Mononuclear cell (primary cell): ENCODE data around the gene BICDL1. TPM values are rescaled to one million over a fixed set of nuclear protein-coding genes. Genes with fewer than 3 reads are reported as not detected.

Experiments used
- H3K27me3 ChIP-seq: 2 replicates; pipeline ENCODE4 v1.6.0; 2011; ENCODE audit warnings: low read length, control low read depth; ENCODE audit not compliant: insufficient read depth
- H3K4me1 ChIP-seq: 2 replicates; pipeline ENCODE4 v1.5.1; 2011; ENCODE audit warnings: mild to moderate bottlenecking, low read length, control low read depth; ENCODE audit not compliant: insufficient read depth
- H3K4me3 ChIP-seq: 2 replicates; pipeline ENCODE4 v1.5.1; 2011; ENCODE audit warnings: mild to moderate bottlenecking, low read length, moderate library complexity
- H3K9me3 ChIP-seq: 2 replicates; pipeline ENCODE4 v1.5.1; 2011; ENCODE audit warnings: low read depth, mild to moderate bottlenecking, control low read depth, low read length
- total RNA-seq: library from RNA; depleted of rRNA; stranded (reverse); fragments of >200 nt; gene quantifications from one replicate; pipeline ENCODE4 v1.2.3, GENCODE V29; 2012

The BICDL1 gene
- total RNA-seq, 1 donor, result 60.9 TPM

GRCh38 chr12:120125792-120126634, 137.0 kb downstream of the BICDL1 start:
- H3K9me3 ChIP-seq, result no peaks in the 10 kb centered on the region
- peaks cover 31% of the 10 kb centered on the region for H3K4me1 ChIP-seq
- H3K4me3 ChIP-seq, result no peak overlapping the region
- H3K27me3 ChIP-seq, result no peaks in the 10 kb centered on the region

GRCh38 chr12:120126635-120127005, 137.6 kb downstream of the BICDL1 start:
- Histone ChIP-seq H3K9me3 (no peaks in the 10 kb centered on the region), H3K27me3 (no peaks in the 10 kb centered on the region), H3K4me1 (peaks cover 27% of the 10 kb centered on the region), H3K4me3 (no peak overlapping the region)

- H3K9me3 ChIP-seq, result no peaks in the 10 kb centered on the region
- peaks cover 26% of the 10 kb centered on the region for H3K4me1 ChIP-seq
- H3K4me3 ChIP-seq, result no peak overlapping the region
- H3K27me3 ChIP-seq, result no peaks in the 10 kb centered on the region
Measured at GRCh38 chr12:120130011-120130410, 141.0 kb downstream of the BICDL1 start.

GRCh38 chr12:120131116-120131515, 142.1 kb downstream of the BICDL1 start:
- Histone ChIP-seq H3K27me3 (no peaks in the 10 kb centered on the region), H3K4me1 (peaks cover 19% of the 10 kb centered on the region), H3K4me3 (no peak overlapping the region), H3K9me3 (no peaks in the 10 kb centered on the region)

GRCh38 chr12:120132054-120132836, 143.2 kb downstream of the BICDL1 start:
- H3K27me3 ChIP-seq, result no peaks in the 10 kb centered on the region
- peaks cover 8% of the 10 kb centered on the region for H3K4me1 ChIP-seq
- H3K9me3 ChIP-seq, result no peaks in the 10 kb centered on the region
- no peak overlapping the region for H3K4me3 ChIP-seq

GRCh38 chr12:120132863-120133385, 143.9 kb downstream of the BICDL1 start:
- H3K4me1 ChIP-seq, result peaks cover 4% of the 10 kb centered on the region
- H3K27me3 ChIP-seq, result no peaks in the 10 kb centered on the region
- no peak overlapping the region for H3K4me3 ChIP-seq
- no peaks in the 10 kb centered on the region for H3K9me3 ChIP-seq

GRCh38 chr12:120134307-120134980, 145.4 kb downstream of the BICDL1 start:
- H3K9me3 ChIP-seq, result no peaks in the 10 kb centered on the region
- H3K4me3 ChIP-seq, result no peak overlapping the region
- no peaks in the 10 kb centered on the region for H3K27me3 ChIP-seq
- H3K4me1 ChIP-seq, result peaks cover 4% of the 10 kb centered on the region

- H3K9me3 ChIP-seq, result no peaks in the 10 kb centered on the region
- no peak overlapping the region for H3K4me3 ChIP-seq
- no peaks in the 10 kb centered on the region for H3K27me3 ChIP-seq
- H3K4me1 ChIP-seq, result peaks cover 4% of the 10 kb centered on the region
Measured at GRCh38 chr12:120136093-120136770, 147.2 kb downstream of the BICDL1 start.

GRCh38 chr12:120137833-120138232, 148.8 kb downstream of the BICDL1 start:
- Histone ChIP-seq H3K4me3 (no peak overlapping the region), H3K4me1 (no peaks in the 10 kb centered on the region), H3K9me3 (no peaks in the 10 kb centered on the region), H3K27me3 (no peaks in the 10 kb centered on the region)

GRCh38 chr12:120138366-120138765, 149.3 kb downstream of the BICDL1 start:
- Histone ChIP-seq H3K27me3 (no peaks in the 10 kb centered on the region), H3K9me3 (no peaks in the 10 kb centered on the region), H3K4me3 (no peak overlapping the region), H3K4me1 (no peaks in the 10 kb centered on the region)

GRCh38 chr12:120139958-120140357, 150.9 kb downstream of the BICDL1 start:
- Histone ChIP-seq H3K9me3 (no peaks in the 10 kb centered on the region), H3K4me1 (no peaks in the 10 kb centered on the region), H3K4me3 (no peak overlapping the region), H3K27me3 (no peaks in the 10 kb centered on the region)

GRCh38 chr12:120140603-120141002, 151.6 kb downstream of the BICDL1 start:
- Histone ChIP-seq H3K27me3 (no peaks in the 10 kb centered on the region), H3K4me3 (no peak overlapping the region), H3K9me3 (no peaks in the 10 kb centered on the region), H3K4me1 (no peaks in the 10 kb centered on the region)

GRCh38 chr12:120141336-120141735, 152.3 kb downstream of the BICDL1 start:
- Histone ChIP-seq H3K27me3 (no peaks in the 10 kb centered on the region), H3K4me1 (no peaks in the 10 kb centered on the region), H3K9me3 (no peaks in the 10 kb centered on the region), H3K4me3 (no peak overlapping the region)

- Histone ChIP-seq H3K4me1 (no peaks in the 10 kb centered on the region), H3K9me3 (no peaks in the 10 kb centered on the region), H3K27me3 (no peaks in the 10 kb centered on the region), H3K4me3 (no peak overlapping the region)
Measured at GRCh38 chr12:120142231-120142877, 153.3 kb downstream of the BICDL1 start.
